ELR (cell line): ENCODE results near the gene FGFBP3.
"Not testable (repeated sequence)": the region's sequence is repeated elsewhere in the genome, so short reads cannot be mapped to it uniquely, and the experiment has no call there.

Experiments used
- DNase-seq: peaks from one replicate; pipeline ENCODE4 v3.0.0-alpha.2; 2015; ENCODE audit warnings: low read depth

FGFBP3 gene

GRCh38 chr10:91901784-91902677 lies 7.3 kb downstream of the FGFBP3 start:
- peak; percentile 97 for DNase-seq

DNA sequence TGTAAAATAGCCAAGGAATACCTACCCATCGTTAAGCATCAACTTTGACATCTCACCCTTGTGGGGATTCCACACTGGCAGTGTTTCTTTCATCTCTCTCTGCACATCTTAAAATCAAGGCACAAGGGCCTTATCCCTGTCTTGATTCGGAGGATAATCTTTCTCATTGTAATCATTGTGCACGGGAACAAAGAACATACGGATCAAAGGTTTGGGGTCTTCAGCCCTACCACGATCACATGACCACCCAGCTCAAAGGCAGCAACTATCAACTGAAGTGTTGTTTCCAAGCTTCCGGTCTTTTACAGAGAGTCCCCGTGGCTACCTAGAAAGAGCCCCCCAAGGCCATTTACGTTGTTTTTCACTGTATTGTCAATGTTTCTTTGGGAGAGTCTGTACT lies 11.9 kb downstream of the FGFBP3 start:
- DNase-seq = no peak

- DNase-seq = no peak
Observed at GRCh38 chr10:91896212-91896756, 13.0 kb downstream of the FGFBP3 start.

DNA sequence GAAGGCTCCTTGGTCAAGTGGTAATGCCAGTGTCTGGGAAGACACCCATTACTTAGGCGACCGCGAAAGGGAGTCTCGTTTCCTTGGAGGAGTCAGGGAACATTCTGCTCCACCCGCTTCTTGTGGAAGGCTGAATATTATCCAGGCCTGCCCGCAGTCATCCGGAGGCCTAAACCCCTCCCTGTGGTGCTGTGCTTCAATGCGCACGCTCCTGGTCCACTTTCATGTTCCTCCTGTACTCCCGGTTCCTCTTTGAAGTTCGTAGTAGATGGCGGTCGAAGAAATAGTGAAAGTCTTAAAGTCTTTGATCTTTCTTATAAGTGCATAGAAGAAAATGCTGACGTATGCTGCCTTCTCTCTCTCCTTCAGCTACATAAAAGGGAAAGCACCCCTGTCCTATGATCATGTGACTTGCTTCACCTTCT lies 15.0 kb downstream of the FGFBP3 start:
- not testable (repeated sequence) for DNase-seq

DNA sequence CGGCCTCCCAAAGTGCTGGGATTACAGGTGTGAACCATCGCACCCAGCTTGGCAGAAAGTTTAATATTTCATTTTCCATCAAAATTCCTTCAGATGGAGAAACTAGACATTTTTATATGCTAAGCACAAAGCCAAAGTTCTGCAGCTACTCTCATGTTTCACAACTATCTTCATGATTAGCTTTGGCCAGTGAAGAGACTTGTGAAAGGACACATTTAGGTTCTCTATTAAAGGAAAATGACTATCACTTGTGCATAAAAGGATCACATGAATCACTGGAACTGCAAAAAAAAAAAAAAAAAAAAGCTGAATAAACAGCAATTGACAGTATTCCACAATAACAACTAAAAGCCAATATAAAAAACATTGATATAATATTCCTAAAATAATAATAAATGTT lies 16.2 kb downstream of the FGFBP3 start:
- DNase-seq = no peak

GRCh38 chr10:91891125-91892001 lies 17.9 kb downstream of the FGFBP3 start:
- DNase-seq = peak; percentile 88

DNA sequence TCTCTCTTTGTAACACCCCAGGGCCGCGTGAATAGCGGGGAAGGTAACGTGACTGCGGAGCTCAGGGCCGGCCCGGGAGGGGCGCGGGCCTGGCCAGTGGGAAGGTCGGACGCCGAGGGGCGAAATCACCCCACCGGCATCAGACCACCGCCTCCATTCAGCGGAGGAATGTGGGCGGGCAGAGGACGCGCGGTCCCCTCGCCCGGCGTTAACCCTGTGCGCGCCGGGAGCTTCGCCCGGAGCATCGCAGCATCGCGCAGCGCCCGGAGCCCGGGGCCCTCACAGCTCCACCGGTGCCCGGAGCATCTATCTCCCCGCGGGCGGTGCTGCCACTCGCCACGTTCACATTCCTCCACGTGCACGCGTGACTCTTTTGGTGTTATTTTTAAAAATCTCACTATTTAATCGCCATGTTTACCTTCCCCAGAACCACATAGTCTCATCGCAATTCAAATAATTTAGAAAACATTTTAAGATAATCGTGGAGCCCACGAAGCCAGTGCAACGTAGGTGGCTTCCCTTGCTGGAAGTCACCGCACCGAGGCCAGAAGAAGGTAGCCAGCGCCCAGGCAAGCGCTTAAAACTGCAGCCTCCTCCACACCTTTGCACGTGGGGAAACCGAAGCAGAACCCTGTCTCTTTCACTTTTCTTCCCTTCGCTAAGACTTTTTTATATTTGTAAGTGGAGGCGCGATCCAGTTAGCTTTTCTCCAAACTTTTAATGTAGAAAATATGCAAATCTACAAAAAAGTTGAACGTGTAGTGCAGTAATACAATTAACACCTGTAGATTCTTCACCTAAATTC lies 21.8 kb downstream of the FGFBP3 start:
- DNase-seq = peak; percentile 48

- DNase-seq = no peak
Observed at GRCh38 chr10:91886954-91887271, 22.4 kb downstream of the FGFBP3 start.

GRCh38 chr10:91885362-91886079 lies 23.8 kb downstream of the FGFBP3 start:
- no peak for DNase-seq

GRCh38 chr10:91884536-91884935 lies 24.8 kb downstream of the FGFBP3 start:
- no peak for DNase-seq

GRCh38 chr10:91883549-91884444 lies 25.5 kb downstream of the FGFBP3 start:
- peak; percentile 36 for DNase-seq

DNA sequence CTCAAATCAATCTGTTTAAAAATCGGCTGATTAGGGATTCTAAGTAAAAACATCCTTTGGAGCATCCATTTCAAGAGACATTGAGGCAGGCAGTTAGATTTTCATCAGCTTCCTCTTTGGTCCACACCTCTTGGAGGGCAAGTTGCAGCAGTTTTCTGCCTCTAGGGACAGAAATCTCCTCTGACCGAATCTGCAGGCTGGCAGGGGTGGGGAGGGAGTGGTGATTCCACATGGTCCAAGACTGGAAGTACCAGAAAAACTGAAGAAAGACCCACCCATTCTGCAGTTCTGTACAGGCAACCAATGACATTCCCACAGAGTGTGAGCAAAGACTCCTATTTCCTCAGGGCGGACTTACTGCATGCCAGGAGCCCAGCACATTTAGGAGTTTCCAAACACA lies 29.0 kb downstream of the FGFBP3 start:
- DNase-seq = peak; percentile 22

DNA sequence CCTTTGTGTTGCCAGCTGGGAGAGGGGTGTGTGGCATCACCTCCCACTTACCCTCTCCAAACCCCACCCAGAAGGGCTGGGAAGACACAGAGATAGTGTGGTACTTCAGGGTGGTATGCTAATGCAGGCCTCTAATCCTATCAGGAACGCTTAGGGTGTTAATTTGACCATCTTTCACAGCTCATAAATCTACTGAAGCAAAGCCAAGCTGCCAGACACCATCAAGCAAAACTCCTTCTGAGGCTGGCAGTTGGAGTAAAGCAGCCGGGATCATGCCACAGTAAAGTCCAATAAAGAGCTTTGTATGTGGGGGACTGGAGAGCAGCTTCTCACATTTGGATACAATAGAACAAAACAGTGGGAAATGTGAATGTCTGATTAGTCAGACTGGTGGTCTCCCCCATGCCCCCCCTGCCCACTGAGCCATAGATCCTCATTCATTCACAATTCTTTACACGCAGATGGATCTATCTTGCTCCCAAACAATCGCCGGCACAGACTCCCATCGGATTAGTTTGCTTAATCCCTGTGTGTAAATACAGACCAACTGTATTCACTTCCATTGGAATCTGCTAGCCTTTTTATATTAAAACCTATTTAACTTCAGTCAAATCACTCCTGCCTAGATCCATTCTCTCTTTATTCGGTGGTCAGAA lies 29.6 kb downstream of the FGFBP3 start:
- no peak for DNase-seq

GRCh38 chr10:91875779-91876178 lies 33.5 kb downstream of the FGFBP3 start:
- DNase-seq = no peak

DNA sequence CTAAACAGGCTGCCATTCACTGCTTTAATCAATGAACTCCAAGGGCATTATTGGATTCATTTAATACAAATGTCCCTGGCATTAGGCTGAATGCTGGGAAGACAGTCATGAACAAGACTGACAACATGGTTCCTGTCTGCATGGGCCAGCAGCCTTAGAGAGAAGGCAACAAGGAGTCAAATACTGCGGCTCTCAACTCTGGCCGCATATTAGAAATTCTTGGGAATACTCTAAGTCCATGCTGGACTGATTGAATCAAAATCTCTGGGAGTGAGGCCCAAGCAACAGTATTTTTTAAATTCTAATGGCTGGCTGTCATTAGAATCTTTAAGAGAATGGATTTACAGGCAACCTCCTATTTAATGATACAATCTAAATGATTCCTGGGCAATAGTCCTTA lies 34.1 kb downstream of the FGFBP3 start:
- no peak for DNase-seq

- no peak for DNase-seq
Observed at GRCh38 chr10:91865562-91866081, 43.7 kb downstream of the FGFBP3 start.

GRCh38 chr10:91864744-91865143 lies 44.5 kb downstream of the FGFBP3 start:
- peak; percentile 42 for DNase-seq

DNA sequence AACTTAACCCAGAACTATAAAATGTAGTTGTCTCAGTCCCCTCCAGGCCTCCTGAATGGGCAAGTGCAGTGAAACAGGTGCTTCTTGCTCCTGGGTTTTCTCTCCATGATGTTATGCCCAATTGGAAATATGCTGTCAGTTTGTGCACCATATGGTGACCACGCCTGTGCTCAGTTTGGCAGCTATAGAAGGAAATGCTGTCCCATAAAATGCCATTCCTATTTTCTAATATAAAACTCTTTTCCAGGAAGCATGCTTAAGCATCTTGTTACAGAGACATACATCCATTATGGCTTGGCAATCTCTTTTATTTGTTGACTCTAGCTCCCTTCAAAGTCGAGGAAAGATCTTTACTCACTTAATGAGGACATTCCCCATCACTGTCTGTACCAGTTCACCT lies 45.2 kb downstream of the FGFBP3 start:
- DNase-seq = no peak

GRCh38 chr10:91860885-91861284 lies 48.4 kb downstream of the FGFBP3 start:
- no peak for DNase-seq
